CD4-positive, alpha-beta T cell treated with Interleukin-15 for 1 hour (primary cell): Measurements from ENCODE around the gene TACR1.

Experiments
- DNase-seq: peaks from one replicate; pipeline ENCODE4 v3.0.0-alpha.2; 2020

TACR1 gene

GRCh38 chr2:75139171-75139570, 60.1 kb downstream of the TACR1 start:
- no peak for DNase-seq

DNA sequence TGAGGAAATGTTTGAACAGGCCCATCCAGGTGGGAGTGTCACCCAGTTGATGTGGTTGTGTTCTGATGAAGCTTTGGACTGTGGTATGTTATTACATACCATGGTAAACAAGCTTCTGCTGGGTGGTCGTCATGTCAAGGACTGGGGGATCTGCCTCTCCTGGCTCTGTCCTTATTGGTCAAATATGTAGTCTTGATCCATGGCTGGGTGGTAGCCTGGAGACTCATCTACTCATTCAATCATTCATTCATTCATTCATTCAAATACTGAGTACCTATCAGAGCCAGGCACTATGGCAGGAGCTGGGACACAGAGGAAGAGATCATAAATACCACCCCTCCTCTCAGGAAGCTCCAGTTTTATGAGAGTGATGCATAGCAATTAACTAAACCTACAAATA, 60.8 kb downstream of the TACR1 start:
- DNase-seq, result no peak

- DNase-seq, result no peak
Observed at GRCh38 chr2:75135776-75136400, 63.4 kb downstream of the TACR1 start.

DNA sequence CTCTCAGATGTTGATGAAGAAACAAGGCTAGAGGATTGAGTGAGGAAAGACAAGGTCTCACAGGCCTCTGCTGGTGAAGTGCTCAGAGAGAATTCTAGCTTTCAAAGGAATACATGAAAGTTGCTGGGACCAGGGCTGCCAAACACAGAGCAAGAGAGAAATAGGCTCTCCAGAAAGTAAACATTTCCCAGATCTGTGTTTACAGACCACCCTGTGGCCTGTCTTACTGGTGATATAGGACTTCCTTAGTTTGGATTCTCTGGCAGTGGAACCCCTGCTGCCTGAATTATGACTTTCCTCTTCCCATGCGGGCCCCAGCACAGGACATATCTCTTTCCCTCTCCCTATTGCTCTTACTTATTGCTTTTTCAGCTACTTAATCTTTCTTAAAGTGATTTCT, 64.5 kb downstream of the TACR1 start:
- DNase-seq, result no peak

DNA sequence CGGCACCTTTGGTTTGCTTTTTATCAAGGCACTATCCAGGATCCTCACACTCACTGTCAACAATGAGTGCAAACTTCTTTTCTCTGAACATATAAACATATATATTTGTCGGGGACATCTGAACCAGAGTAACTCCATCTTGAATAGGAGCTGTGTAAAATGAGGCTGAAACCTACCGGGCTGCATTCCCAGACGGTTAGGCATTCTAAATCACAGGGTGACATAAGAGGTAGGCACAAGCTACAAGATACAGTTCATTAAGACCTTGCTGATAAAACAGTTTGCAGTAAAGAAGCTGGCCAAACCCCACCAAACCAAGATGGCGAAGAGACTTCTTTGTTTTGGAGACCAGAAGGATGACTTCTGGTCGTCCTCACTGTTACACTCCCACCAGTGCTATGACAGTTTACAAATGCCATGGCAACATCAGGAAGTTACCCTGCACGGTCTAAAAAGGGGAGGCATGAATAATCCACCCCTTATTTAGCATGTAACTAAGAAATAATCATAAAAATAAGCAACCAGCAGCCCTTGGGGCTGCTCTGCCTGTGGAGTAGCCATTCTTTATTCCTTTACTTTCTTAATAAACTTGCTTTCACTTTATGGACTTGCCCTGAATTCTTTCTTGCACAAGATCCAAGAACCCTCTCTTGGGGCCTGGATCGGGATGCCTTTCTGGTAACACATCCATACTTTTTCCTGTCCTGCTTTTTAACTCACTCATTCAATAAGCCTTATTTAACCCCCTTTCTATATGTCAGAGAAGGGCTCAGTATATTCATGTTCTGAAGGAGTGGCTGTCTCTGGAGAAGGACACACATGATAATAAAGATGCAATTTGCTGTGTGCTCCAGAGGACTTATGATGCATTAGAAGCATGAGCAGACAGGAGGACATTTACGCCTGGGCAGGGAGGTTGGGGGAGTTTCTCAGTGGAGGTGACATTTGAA, 65.4 kb downstream of the TACR1 start:
- DNase-seq, result no peak

GRCh38 chr2:75130171-75130570, 69.1 kb downstream of the TACR1 start:
- no peak for DNase-seq

DNA sequence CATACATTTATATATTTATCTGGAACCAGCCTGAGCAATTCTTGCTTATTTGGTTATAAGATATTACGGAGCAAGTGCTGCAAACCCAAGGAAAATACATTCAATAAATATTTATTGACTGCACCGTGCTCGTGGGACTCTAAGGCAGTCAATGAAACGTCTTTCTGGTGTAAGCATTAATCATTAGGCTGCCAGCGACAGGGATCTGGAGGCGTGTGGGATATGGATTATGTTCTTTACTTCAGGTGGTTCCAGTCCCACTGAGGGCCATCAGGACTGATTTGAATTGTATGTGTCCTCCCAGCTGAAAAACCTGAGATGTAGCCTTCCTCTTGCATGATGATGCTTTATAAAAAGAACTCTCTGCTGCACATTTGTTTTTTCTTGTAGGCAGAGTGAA, 75.4 kb downstream of the TACR1 start:
- DNase-seq, result no peak

DNA sequence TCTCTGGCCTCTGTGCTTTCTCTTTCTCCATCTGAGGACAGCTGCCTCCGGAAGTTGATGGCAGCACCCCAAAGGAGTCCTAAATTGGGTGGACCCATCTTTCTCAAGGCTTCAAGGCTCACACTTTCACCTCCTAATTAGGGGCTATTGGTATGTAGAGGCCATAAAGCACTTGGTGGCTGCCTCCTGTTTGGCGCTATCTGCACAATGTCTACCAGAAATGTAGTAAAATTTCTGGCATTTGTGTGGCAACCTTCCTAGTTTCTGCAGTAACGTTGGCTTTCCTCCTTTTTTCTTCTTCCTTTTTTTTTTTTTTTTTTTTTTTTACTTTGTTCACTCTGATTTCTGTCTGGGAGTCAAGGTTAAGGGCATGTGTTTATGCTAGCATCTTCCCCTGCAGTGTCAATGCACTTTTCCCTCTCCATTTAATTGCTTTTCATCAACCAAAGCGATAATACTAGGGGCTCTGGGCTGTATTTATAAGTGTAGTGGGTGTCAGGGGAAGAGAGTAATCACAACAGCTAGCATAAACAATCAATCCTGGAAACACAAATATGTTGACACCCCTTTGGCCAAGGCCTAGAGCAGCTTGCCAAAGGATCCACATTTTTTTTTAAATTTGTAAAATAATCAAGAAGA, 86.0 kb downstream of the TACR1 start:
- DNase-seq, result no peak

GRCh38 chr2:75108937-75109482, 90.3 kb downstream of the TACR1 start:
- no peak for DNase-seq

DNA sequence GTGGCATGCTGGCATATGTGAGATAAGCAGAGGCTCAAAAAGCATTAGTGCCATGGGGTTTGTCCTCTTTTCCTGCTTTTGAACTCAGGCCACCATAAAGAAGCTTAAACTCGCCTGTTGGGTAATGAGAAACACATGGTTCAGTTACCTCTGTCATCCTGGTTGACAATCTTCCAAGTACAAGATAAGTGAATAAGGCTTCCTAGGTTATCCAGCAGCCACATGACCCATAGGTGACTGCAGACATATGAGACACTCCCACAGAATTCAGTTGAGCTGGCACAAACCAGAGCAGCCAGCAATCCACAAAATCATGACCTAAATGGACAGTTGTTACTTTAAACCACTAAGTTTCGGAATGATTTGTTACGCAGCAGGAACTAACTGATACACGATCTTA, 97.3 kb downstream of the TACR1 start:
- DNase-seq, result no peak

DNA sequence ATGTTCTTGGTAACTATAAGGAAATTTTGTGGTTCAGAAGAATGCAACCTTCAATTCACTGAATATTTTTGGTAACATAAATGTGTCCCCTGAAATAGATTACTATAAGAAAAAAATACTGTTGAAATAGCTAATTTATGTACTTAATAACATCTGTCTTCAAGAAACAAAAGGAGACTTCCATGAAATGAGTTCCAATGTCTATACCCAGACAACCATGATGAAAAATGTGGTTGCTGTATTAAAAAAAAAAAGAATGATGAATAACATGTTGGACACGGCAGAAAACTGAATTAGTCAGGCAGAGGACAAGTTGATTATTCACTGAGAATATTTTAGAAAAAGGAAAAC, 98.5 kb downstream of the TACR1 start:
- DNase-seq, result no peak

GRCh38 chr2:75100011-75100800, 99.1 kb downstream of the TACR1 start:
- no peak for DNase-seq

DNA sequence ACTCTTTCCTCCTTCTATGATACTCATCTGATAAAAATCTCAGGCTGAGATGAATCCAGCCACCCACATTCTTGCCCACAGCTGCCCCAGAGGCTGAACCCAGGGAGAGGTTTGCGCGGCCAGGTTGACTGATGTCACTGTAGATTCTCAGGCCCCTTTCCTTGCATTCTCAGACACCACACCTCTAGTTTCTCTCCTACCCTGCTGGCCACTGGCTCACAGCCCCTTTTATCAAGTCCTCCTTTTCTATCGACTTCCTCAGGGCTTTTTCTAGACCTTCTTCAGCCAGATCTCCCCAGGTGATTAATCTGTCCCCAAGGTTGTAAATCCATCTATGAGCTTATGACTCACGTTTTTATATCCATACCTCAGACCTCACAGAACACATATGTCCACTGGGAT, 99.8 kb downstream of the TACR1 start:
- DNase-seq, result no peak

GRCh38 chr2:75098856-75099255, 100.5 kb downstream of the TACR1 start:
- DNase-seq, result no peak

DNA sequence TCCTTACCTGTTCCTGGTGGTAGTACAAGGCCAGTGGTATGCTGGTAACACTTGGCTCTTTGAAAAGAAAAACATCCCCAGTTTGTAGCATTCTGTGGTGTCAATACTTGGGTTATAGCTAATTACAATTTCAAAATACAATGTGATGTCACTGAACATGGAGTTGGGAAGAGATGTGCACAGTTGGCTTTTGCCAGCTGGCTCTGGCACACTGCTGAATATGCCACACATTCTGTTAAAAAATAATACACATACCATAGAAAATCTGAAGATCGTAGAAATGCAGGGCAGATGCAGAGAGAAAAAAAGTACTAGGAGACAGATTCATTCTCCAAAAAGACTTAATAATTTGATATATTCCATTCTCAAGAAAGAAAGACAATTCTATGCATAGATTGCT, 101.5 kb downstream of the TACR1 start:
- DNase-seq, result no peak

DNA sequence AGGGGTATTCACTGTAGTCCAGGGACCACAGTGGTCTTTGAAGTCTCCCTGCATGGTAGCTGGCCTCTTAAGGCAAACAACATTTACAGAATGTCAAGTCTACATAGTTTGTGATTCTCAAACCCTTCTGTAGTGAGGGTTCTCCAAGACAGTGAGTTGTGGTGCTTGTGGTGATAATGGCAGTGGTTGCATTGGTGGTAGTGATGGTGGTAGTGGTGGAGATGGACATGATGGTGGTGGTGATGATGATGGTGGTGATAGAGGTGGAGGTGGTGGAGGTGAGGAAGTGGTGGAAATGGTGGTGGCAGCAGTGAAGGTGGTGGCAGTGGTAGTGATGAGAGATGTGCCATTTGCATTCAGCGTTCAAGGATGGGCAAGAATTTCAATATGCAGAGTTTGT, 104.9 kb downstream of the TACR1 start:
- DNase-seq, result no peak

- no peak for DNase-seq
Observed at GRCh38 chr2:75090770-75091515, 108.4 kb downstream of the TACR1 start.

GRCh38 chr2:75089471-75089870, 109.8 kb downstream of the TACR1 start:
- no peak for DNase-seq

DNA sequence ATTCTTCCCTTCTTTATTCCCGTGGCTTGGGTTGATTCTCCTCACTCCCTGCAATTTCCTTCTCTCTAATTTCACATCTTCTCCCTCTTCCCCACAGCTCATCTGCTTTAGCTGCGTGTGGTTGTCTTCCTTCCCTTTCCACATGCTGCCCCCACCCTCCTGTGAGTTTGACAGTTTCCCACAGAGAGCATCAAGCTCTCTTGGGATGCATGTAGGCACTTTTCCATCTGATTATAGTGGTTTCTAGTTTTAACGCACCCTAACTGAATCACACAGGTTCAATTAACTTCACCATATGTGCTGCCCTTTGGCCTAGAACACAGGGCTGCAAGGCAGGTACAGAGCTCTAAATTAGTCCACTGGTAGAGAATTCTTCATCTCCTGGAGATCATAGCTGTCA, 110.5 kb downstream of the TACR1 start:
- no peak for DNase-seq

GRCh38 chr2:75087736-75088135, 111.6 kb downstream of the TACR1 start:
- DNase-seq, result no peak

DNA sequence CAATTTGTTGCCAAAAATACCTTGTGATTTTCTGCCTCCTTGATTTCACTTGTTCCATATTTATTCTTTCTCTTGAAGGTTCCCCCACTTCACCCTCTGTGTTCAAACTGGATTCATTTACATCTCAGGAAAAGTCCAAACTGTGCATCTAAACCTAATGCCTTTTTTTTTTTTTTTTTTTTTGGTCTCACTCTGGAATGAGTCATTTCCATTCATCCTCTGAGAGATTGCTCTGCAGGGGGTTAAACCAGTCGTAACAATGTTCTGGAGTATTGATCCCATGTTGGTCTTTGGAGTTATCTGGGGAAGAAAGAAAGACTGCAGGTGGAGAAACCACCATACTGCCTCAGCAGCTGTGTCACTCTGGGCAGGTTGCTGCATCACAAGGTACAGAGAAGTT, 119.7 kb downstream of the TACR1 start:
- no peak for DNase-seq

- DNase-seq, result no peak
Observed at GRCh38 chr2:75077909-75078308, 121.4 kb downstream of the TACR1 start.
